Right lobe of liver (tissue), 6 donors: ENCODE measurements around the gene SYNGR3. TPM values are rescaled to one million over a fixed set of nuclear protein-coding genes. Genes with fewer than 3 reads are reported as not detected.
A peak's percentile ranks its signal among the peaks of the same experiment; 100 is the strongest.

Experiments used
- ATAC-seq, 4 donors: fragments of 200-7000 bp; cut with Tn5 transposase; one replicate each; pipeline ENCODE4 v1.9.1; 2020; ENCODE audit warnings: mild to moderate bottlenecking in 4 of 4, moderate library complexity in 4 of 4
- DNase-seq, 3 donors: peaks; one replicate each; pipeline ENCODE4 v3.0.0-alpha.2; 2020
- H3K27ac ChIP-seq, 3 donors: fragments of 200-600 bp; one replicate each; pipeline ENCODE4 v1.8.0; 2022
- H3K27me3 ChIP-seq, 2 donors: fragments of 200-600 bp; one replicate each; pipeline ENCODE4 v1.8.0; 2022
- H3K36me3 ChIP-seq, 4 donors: fragments of 200-600 bp; sonication (generic) in 1 of 4; one replicate each; pipeline versions ENCODE4 v1.5.1 to v1.8.0; 2017 to 2022; ENCODE audit warnings: control low read depth in 1 of 4
- H3K4me1 ChIP-seq, 4 donors: fragments of 200-600 bp; sonication (generic) in 1 of 4; one replicate each; pipeline versions ENCODE4 v1.5.1 to v1.8.0; 2017 to 2022; ENCODE audit warnings: control low read depth in 1 of 4
- H3K4me3 ChIP-seq, 3 donors: fragments of 200-600 bp; one replicate each; pipeline ENCODE4 v1.8.0; 2022
- H3K9me3 ChIP-seq, 4 donors: fragments of 200-600 bp; sonication (generic) in 1 of 4; one replicate each; pipeline versions ENCODE4 v1.5.1 to v1.8.0; 2017 to 2022; ENCODE audit warnings: control low read depth in 1 of 4
- CTCF ChIP-seq, 4 donors: fragments of 200-600 bp in 3 of 4; fragments of 450-650 bp in 1 of 4; IDR thresholded peaks; one replicate each; pipeline versions ENCODE4 v1.5.1 to v1.8.0; 2016 to 2022; ENCODE audit warnings: antibody characterized with exemption in 4 of 4, mild to moderate bottlenecking in 2 of 4
- POLR2A ChIP-seq: fragments of 450-650 bp; IDR thresholded peaks from one replicate; pipeline ENCODE4 v1.6.1; 2017; ENCODE audit warnings: antibody characterized with exemption, mild to moderate bottlenecking
- WGBS: methylation state at CpG from one replicate; pipeline ENCODE4 v1.1.6; 2018; ENCODE audit warnings: low coverage, low lambda C conversion rate; ENCODE audit not compliant: insufficient coverage; ENCODE audit errors: missing lambda C conversion rate; 5-methylcytosine and 5-hydroxymethylcytosine counted together
- intact Hi-C, 2 donors: fragments of 100-400 bp; cut with DNase I; formaldehyde crosslinking; loops; one replicate each; pipeline versions ENCODE4 v1.11.2 to v1.14.1; 2022
- total RNA-seq, 6 experiments: library from RNA; depleted of rRNA in 2 of 6; stranded (reverse); fragments of >200 nt in 2 of 6; fragmentation: NEBNext Ultra II Directional in 3 of 6; extraction: Animal tissue kit (Norgen Biotek cat#: 25700) in 3 of 6; gene quantifications; one replicate each; pipeline versions ENCODE4 v1.1.0 to v1.2.4, GENCODE V29; 2016 to 2023
- donor health status: DM: no; HTN: yes; CAD: no.
- donor health status: DM: no; HTN: no; CAD: no.
- donor health status: DM: no; HTN: no; CAD: no.
- donor health status: DM: no; HTN: yes; CAD: no.
- donor health status: DM: no; HTN: yes; CAD: no.

Gene SYNGR3
- total RNA-seq, 6 experiments from 2014 or later, result 0.22 TPM; not detected in 5

- Histone ChIP-seq H3K27ac (peak overlapping the region; percentile 21 to 63 (median 41)), H3K27me3 (no peaks in the 10 kb centered on the region), H3K4me1 (peaks cover 0 to 52% (median 25%) of the 10 kb centered on the region in 4 donors), H3K4me3 (peak overlapping the region; percentile 76 to 85 (median 82)), H3K9me3 (no peaks in the 10 kb centered on the region), H3K36me3 (peaks cover 0 to 15% (median 0%) of the 10 kb centered on the region in 4 donors)
- WGBS, result no CpG with 5 or more reads among the region's 22 CpGs
- ATAC-seq, result peak; percentile 3 to 44 (median 39)
- intact Hi-C loops, result loop anchor here in 1 of 2 donors (5.0 kb wide), 1 partner anchor 118 kb away; the partner anchor contains the start of gene RAB26
- no peak for TF ChIP-seq CTCF (IDR thresholded peaks at IDR 0.05)
- no peak for TF ChIP-seq POLR2A
- peak; percentile 71 to 83 (median 82) for DNase-seq
These were observed 39.6 kb downstream of the SYNGR3 start for GRCh38 chr16:2029350-2029749.

- ATAC-seq (no peak), DNase-seq (no peak)
- Histone ChIP-seq H3K27ac (peak overlapping the region; percentile 21 to 63 (median 41)), H3K27me3 (no peaks in the 10 kb centered on the region), H3K9me3 (no peaks in the 10 kb centered on the region), H3K4me3 (peak overlapping the region; percentile 76 to 85 (median 82)), H3K36me3 (peaks cover 0 to 15% (median 0%) of the 10 kb centered on the region in 4 donors), H3K4me1 (peaks cover 0 to 56% (median 25%) of the 10 kb centered on the region in 4 donors)
- WGBS, result 14% methylated on average over 6 of the region's 11 CpGs
- intact Hi-C loops, result no loop called here
- TF ChIP-seq CTCF (IDR thresholded peaks at IDR 0.05), result no peak
- TF ChIP-seq POLR2A, result no peak
These were observed 40.3 kb downstream of the SYNGR3 start for GRCh38 chr16:2030036-2030435.

- ATAC-seq (no peak), DNase-seq (peak in 2 of 3 donors; percentile 56 to 58)
- Histone ChIP-seq H3K27me3 (no peaks in the 10 kb centered on the region), H3K27ac (peak overlapping the region; percentile 13 to 84 (median 15)), H3K4me3 (peak overlapping the region in 1 of 3 donors; percentile 76), H3K36me3 (peaks cover 0 to 15% (median 0%) of the 10 kb centered on the region in 4 donors), H3K9me3 (no peaks in the 10 kb centered on the region), H3K4me1 (peaks cover 0 to 59% (median 22%) of the 10 kb centered on the region in 4 donors)
- WGBS, result 26% methylated on average over 4 of the region's 11 CpGs
- no peak for TF ChIP-seq CTCF (IDR thresholded peaks at IDR 0.05)
- TF ChIP-seq POLR2A, result no peak
- intact Hi-C loops, result no loop called here
These were observed 41.4 kb downstream of the SYNGR3 start for GRCh38 chr16:2031081-2031577.

- TF ChIP-seq POLR2A, result no peak
- Histone ChIP-seq H3K36me3 (peaks cover 0 to 19% (median 1%) of the 10 kb centered on the region in 4 donors), H3K4me1 (peaks cover 0 to 66% (median 22%) of the 10 kb centered on the region in 4 donors), H3K27ac (peak overlapping the region; percentile 84 to 87 (median 86)), H3K27me3 (no peaks in the 10 kb centered on the region), H3K9me3 (no peaks in the 10 kb centered on the region), H3K4me3 (peak overlapping the region; percentile 43 to 47 (median 47))
- WGBS, result 10% methylated on average over 2 of the region's 15 CpGs
- ATAC-seq, result peak in 1 of 4 donors; percentile 11
- DNase-seq, result peak in 1 of 3 donors; percentile 58
- intact Hi-C loops, result no loop called here
These were observed 42.7 kb downstream of the SYNGR3 start for GRCh38 chr16:2032285-2033056.
